Activated T-helper 1 cell treated with anti-CD3 and anti-CD28 coated beads, Interleukin-12 subunit alpha, Interleukin-12 subunit beta, Interleukin-2, Interleukin-4 antibody, amounts not matched to agents 30 ng/mL and 10 ng/mL and 1 ng/mL, durations not matched to agents 14 hours and 24 hours and 36 hours (primary cell): ENCODE measurements around the gene TSFM. TPM values are rescaled to one million over a fixed set of nuclear protein-coding genes. Genes with fewer than 3 reads are reported as not detected.

Experiments
- DNase-seq: peaks from one replicate; pipeline ENCODE4 v3.0.0; 2021; ENCODE audit warnings: low spot score
- H3K27ac Mint-ChIP-seq: one replicate; pipeline ENCODE4 v1.8.0; 2021; ENCODE audit warnings: mild to moderate bottlenecking, mixed read lengths
- H3K27me3 Mint-ChIP-seq: one replicate; pipeline ENCODE4 v1.8.0; 2022; ENCODE audit warnings: mild to moderate bottlenecking, moderate library complexity, mixed read lengths; ENCODE audit not compliant: insufficient read depth
- H3K36me3 Mint-ChIP-seq: one replicate; pipeline ENCODE4 v1.8.0; 2021; ENCODE audit warnings: low read depth, mixed read lengths
- H3K4me1 Mint-ChIP-seq: one replicate; pipeline ENCODE4 v1.8.0; 2021; ENCODE audit warnings: low read depth, mixed read lengths
- H3K4me3 Mint-ChIP-seq: one replicate; pipeline ENCODE4 v1.8.0; 2021; ENCODE audit warnings: mild to moderate bottlenecking, moderate library complexity, mixed read lengths
- H3K9me3 Mint-ChIP-seq: one replicate; pipeline ENCODE4 v1.8.0; 2021; ENCODE audit warnings: mixed read lengths
- intact Hi-C: fragments of 100-400 bp; cut with micrococcal nuclease; formaldehyde crosslinking; loops from one replicate; pipeline ENCODE4 v1.15.1; 2024
- total RNA-seq: library from RNA; stranded (reverse); gene quantifications from 2 replicates; pipeline ENCODE4 v1.2.3, GENCODE V29; 2022

The TSFM gene
- total RNA-seq, 1 donor from 2014 or later = 63.5 TPM

- Mint-ChIP-seq H3K4me3 (no peak overlapping the region), H3K27me3 (no peaks in the 10 kb centered on the region), H3K27ac (no peak overlapping the region), H3K4me1 (peaks cover 34% of the 10 kb centered on the region), H3K9me3 (no peaks in the 10 kb centered on the region), H3K36me3 (peaks cover 31% of the 10 kb centered on the region)
- intact Hi-C loops = no loop called here
- no peak for DNase-seq
Observed at GRCh38 chr12:57760347-57760982, 22.1 kb upstream of the TSFM start.

GRCh38 chr12:57761391-57761998 lies 21.1 kb upstream of the TSFM start:
- H3K9me3 Mint-ChIP-seq = no peaks in the 10 kb centered on the region
- no peak for DNase-seq
- peaks cover 34% of the 10 kb centered on the region for H3K4me1 Mint-ChIP-seq
- H3K27ac Mint-ChIP-seq = no peak overlapping the region
- H3K27me3 Mint-ChIP-seq = peaks cover 4% of the 10 kb centered on the region
- intact Hi-C loops = no loop called here
- no peak overlapping the region for H3K4me3 Mint-ChIP-seq
- peaks cover 31% of the 10 kb centered on the region for H3K36me3 Mint-ChIP-seq

DNA sequence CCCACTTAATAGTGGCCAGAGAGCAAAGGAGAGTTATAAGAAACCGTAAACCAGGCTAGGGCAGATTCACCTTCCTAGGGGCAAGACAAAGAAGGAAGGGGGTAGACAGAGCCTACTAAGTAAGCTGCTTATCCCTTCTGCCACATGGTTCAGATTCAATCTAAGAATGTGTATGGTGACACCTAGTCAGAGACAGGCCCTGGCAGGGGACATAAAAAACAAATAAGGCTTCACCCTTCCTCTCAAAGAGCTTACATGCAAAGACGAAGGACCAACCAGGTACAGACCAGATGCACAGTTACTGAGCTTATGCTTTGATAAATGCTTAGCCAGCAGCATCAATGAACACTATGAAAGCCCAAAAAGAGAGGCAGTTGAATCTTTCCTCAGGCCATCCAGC lies 20.1 kb upstream of the TSFM start:
- H3K4me1 Mint-ChIP-seq = peaks cover 34% of the 10 kb centered on the region
- H3K27ac Mint-ChIP-seq = no peak overlapping the region
- H3K9me3 Mint-ChIP-seq = no peaks in the 10 kb centered on the region
- H3K27me3 Mint-ChIP-seq = peaks cover 5% of the 10 kb centered on the region
- no peak for DNase-seq
- intact Hi-C loops = no loop called here
- H3K4me3 Mint-ChIP-seq = no peak overlapping the region
- peaks cover 32% of the 10 kb centered on the region for H3K36me3 Mint-ChIP-seq

GRCh38 chr12:57763881-57764661 lies 18.5 kb upstream of the TSFM start:
- Mint-ChIP-seq H3K36me3 (peaks cover 37% of the 10 kb centered on the region), H3K4me3 (peak overlapping the region; percentile 89), H3K27me3 (peaks cover 5% of the 10 kb centered on the region), H3K9me3 (no peaks in the 10 kb centered on the region), H3K27ac (peak overlapping the region; percentile 7), H3K4me1 (peaks cover 33% of the 10 kb centered on the region)
- no peak for DNase-seq
- intact Hi-C loops = no loop called here

- intact Hi-C loops = loop anchor here (1.0 kb wide), 1 partner anchor 8 kb away; no protein-coding TSS in a partner anchor
- Mint-ChIP-seq H3K4me1 (peaks cover 28% of the 10 kb centered on the region), H3K36me3 (peaks cover 36% of the 10 kb centered on the region), H3K9me3 (no peaks in the 10 kb centered on the region), H3K27me3 (peaks cover 5% of the 10 kb centered on the region), H3K27ac (peak overlapping the region; percentile 48), H3K4me3 (peak overlapping the region; percentile 89)
- no peak for DNase-seq
Observed at GRCh38 chr12:57764662-57765002, 18.0 kb upstream of the TSFM start.

DNA sequence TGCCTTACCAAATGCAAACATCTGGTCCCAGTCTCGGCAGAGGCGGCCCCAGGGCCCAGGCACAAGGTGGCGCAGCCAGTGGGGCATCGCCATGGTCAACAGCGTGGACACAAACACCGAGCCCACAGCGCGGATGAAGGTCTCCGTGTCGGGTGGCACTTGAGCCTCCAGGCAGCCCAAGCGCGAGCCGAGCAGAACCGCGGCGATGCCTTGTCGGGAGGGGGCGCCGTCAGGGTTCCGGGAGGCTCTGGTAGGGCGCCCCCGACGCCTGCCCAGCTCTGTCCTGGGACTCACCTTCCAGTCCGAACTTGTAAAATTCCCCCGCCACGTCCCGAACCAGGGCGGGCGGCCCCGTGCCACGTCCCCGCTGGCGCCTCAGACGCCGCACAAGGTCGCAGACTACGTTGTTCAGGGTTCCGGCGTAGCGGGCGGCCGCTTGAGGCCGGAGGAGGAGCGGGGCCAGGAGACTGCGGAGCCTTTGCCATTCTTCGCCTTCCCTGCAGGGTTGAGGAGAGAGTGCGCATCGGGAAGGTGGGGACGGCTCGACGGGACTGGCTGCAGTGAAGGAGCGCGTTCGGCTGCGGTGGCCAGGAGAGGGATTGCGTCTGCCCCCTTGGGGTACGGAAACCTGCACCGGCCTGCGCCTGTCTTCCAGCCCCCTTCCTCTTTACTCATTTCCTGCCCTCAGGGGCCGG lies 17.4 kb upstream of the TSFM start:
- H3K4me3 Mint-ChIP-seq = peak overlapping the region; percentile 89
- DNase-seq = peak; percentile 44
- H3K27me3 Mint-ChIP-seq = peaks cover 5% of the 10 kb centered on the region
- H3K36me3 Mint-ChIP-seq = peaks cover 36% of the 10 kb centered on the region
- intact Hi-C loops = loop anchor here (1.0 kb wide), 1 partner anchor 9 kb away; no protein-coding TSS in a partner anchor
- no peaks in the 10 kb centered on the region for H3K9me3 Mint-ChIP-seq
- peaks cover 31% of the 10 kb centered on the region for H3K4me1 Mint-ChIP-seq
- peak overlapping the region; percentile 58 for H3K27ac Mint-ChIP-seq

DNA sequence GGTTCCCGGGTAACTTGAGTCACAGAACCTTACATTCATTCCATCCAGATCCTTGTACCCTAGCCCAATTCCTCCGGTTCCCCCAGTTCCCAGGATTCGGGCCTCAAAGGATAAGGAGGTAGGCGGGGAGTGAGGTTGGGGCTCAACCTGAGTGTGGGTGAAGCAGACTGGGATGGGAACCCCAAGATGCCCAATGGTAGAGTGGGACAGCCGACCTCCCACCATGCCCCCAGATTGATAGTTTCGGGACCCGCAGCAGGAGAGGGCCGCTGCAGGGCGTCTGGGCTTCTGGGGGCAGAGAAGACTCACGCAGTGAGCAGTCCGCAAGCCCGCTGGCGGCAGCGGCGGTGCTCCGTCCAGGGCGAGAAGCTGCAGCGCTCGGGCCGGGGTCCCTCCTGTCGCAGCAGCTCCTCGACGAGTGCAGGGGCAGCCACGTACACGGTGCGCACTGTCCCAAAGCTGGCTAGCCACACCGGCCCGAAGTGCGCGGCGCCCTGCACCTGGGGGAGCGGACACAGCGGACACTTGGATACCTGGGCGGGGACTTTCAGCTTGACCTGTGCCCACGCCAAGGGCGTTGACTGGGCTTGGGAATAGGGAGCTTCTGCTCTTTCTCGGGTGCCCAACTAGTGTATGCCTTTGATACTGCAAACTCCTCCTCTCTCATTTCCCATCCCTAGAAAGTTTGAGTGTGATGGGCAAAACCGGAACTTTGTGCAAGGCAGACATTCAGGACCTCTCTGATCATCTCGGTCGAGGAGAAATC lies 16.7 kb upstream of the TSFM start:
- no peaks in the 10 kb centered on the region for H3K9me3 Mint-ChIP-seq
- H3K4me3 Mint-ChIP-seq = peak overlapping the region; percentile 89
- no peak for DNase-seq
- intact Hi-C loops = loop anchor here (1.0 kb wide), 1 partner anchor 10 kb away; no protein-coding TSS in a partner anchor
- H3K36me3 Mint-ChIP-seq = peaks cover 42% of the 10 kb centered on the region
- H3K27me3 Mint-ChIP-seq = peaks cover 5% of the 10 kb centered on the region
- peaks cover 38% of the 10 kb centered on the region for H3K4me1 Mint-ChIP-seq
- H3K27ac Mint-ChIP-seq = peak overlapping the region; percentile 58

DNA sequence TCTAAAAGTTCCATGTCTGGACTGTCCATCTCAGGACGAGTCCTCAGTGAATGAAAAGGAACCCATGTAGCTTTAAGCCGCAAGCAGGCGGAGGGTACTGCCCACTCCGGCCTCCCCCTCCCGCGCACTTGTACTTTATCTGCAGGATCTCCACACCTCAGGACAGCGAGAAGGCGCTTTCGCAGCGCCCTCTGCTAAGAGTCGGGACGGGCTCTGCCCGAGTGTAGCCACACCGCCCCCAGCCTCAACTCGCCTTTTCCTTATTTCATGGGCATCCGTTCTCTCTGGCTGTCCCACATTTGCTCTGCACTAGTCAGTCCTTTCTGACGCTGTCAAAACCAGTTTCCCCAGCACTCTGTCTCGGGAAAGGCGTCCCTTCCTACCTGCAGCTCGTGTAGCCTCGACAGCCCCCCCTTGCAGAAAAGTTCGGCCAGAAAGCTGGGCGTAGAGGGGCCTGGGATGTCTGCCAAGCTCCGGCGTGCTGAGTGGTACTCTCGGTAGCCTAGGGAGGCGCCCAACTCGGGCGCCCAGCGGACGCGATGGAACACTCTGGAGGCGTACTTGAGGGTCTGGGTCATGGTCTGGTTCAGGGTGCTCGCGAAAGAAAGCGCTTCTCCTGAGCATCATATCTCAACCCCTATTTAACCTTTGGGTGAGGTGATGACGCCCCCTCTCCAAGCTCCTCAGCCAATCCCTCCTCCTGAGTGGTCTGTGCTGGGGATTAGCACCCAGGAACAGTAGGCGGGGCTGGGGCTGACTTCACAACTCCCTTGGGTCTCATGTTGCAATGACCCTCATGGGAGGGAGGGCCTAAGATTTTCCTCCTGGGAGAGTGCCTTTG lies 15.9 kb upstream of the TSFM start, which contains the start of gene CYP27B1:
Gene CYP27B1 (minus strand): TSS at position 615 of the 841 bp plus-strand sequence. CDS start 37 bp downstream, at position 578.
- intact Hi-C loops = no loop called here
- DNase-seq = no peak
- H3K27ac Mint-ChIP-seq = peak within 1 kb of the TSS; percentile 40

DNA sequence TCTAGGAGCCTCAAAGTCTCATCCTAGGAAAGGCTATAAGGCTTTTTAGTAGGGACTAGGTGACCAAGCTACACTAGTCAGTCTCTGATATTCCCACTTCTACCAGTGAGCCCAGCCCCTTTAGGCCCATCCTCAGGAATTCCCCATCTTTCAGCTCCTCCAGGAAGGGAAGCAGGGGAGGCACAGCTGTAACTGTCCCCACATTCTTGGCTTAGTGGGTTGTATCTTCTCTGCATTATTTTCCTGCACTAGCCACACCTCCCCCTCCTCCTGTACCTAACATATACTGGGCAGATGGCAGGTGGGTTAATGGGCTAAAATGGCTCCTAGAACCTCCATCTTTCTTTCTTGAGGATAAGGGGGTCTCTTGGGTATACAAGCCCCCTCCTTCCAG lies 15.3 kb upstream of the TSFM start:
- H3K27me3 Mint-ChIP-seq = peaks cover 5% of the 10 kb centered on the region
- H3K4me1 Mint-ChIP-seq = peaks cover 49% of the 10 kb centered on the region
- H3K9me3 Mint-ChIP-seq = no peaks in the 10 kb centered on the region
- intact Hi-C loops = no loop called here
- H3K36me3 Mint-ChIP-seq = peaks cover 49% of the 10 kb centered on the region
- H3K27ac Mint-ChIP-seq = no peak overlapping the region
- H3K4me3 Mint-ChIP-seq = peak overlapping the region; percentile 89
- no peak for DNase-seq

More for the DNA sequence above, 15.9 kb upstream of the TSFM start, which contains the start of gene CYP27B1:
- Mint-ChIP-seq H3K36me3 (peaks cover 47% of the 10 kb centered on the region), H3K4me1 (peaks cover 46% of the 10 kb centered on the region), H3K9me3 (no peaks in the 10 kb centered on the region), H3K27me3 (peaks cover 5% of the 10 kb centered on the region), H3K4me3 (peak within 1 kb of the TSS; percentile 89)

- H3K4me1 Mint-ChIP-seq = peaks cover 50% of the 10 kb centered on the region
- no peaks in the 10 kb centered on the region for H3K9me3 Mint-ChIP-seq
- no peak for DNase-seq
- H3K27ac Mint-ChIP-seq = no peak overlapping the region
- H3K4me3 Mint-ChIP-seq = no peak overlapping the region
- peaks cover 5% of the 10 kb centered on the region for H3K27me3 Mint-ChIP-seq
- peaks cover 49% of the 10 kb centered on the region for H3K36me3 Mint-ChIP-seq
- intact Hi-C loops = no loop called here
Observed at GRCh38 chr12:57767876-57768275, 14.7 kb upstream of the TSFM start.

DNA sequence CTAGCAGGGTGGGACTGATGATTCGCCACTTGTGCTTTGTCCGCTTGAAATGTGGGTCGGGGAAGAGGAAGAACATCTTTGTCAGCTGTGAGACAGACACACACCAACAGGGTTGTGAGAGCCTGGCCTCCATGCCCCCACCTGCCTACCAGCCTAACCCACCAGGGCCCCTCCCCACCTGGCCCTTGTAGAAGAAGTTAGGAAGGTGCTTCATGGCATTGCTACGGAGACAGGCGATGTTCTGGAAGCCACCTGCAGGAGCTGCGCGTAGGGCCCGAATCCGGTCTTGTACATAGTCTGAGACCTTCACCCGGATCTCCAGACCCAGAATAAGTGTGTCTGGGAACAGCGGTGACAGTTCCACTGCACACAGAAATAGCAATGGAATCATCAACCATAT lies 13.0 kb upstream of the TSFM start:
- intact Hi-C loops = no loop called here
- Mint-ChIP-seq H3K27ac (peak overlapping the region; percentile 1), H3K9me3 (no peaks in the 10 kb centered on the region), H3K4me1 (peaks cover 44% of the 10 kb centered on the region), H3K27me3 (peaks cover 5% of the 10 kb centered on the region), H3K36me3 (peaks cover 36% of the 10 kb centered on the region), H3K4me3 (peak overlapping the region; percentile 93)
- no peak for DNase-seq
